Measurements from ENCODE around the gene EFHC1. TPM values are rescaled to one million over a fixed set of nuclear protein-coding genes. Genes with fewer than 3 reads are reported as not detected.

Gene EFHC1
- polyA plus RNA-seq, 2 donors = 8.4 to 14.4 TPM

DNA sequence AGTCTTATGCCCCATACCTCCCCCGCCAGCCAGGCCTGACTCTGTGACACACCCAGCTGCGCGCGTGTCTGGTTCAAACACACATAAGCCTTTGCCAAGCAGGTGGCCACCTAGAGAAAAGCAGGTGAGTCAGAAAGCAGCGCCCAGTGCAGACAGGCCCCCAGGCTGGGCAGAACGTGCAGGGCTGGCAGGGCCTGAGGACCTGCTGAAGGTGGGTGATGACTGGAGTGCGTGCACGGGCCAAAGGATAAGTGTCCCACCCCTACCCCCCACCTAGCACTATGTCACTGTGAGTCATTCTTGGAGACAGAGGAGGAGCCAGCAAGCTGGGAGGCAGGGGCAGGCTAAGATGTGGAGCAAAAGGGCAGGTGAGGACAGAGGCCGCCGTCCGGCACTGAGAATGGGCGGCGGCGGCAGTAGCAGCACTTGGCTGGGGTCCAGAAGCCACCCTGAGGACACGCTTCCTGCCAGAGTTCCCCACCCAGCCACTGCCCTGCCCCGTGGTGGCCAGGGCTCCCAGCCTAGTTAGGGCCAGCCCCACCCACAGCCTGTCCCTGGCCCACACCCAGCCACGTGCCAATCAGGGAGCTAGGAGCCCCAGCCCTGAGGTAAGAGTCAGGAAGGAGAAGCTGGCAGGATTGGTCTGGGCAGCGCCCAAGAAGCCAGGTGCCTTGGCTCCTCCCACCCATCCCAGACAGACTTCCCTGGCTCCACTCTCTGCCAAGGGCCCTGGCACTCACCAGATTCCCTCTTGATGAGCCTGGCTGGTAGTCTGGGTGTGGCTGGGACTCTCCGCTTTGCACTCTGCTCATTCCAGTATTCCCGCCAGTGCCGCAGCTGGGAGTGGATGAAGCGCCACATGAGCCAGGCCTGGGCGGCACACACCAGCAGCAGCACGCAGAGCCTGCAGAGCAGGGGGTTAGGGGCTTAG, 84.0 kb downstream of the EFHC1 start:
- peak overlapping the region; percentile 65 to 87 for H3K27ac ChIP-seq (ENCODE audit: low read depth in 2 of 2, low read length in 1 of 2)
- H3K36me3 ChIP-seq (ENCODE audit: control insufficient read depth in 2 of 2, insufficient read depth in 2 of 2, low read length in 1 of 2) = peaks cover 2 to 11% of the 10 kb centered on the region in 2 donors
- 31 to 32% methylated on average over 24 of the region's 24 CpGs for WGBS, 2 donors
- peaks cover 0 to 3% of the 10 kb centered on the region in 2 donors for H3K27me3 ChIP-seq (ENCODE audit: control insufficient read depth in 1 of 2, insufficient read depth in 2 of 2, low read length in 2 of 2)
- peaks cover 3 to 21% of the 10 kb centered on the region in 2 donors for H3K4me1 ChIP-seq (ENCODE audit: control insufficient read depth in 2 of 2, insufficient read depth in 2 of 2, low read length in 1 of 2)
- H3K9me3 ChIP-seq (ENCODE audit: control insufficient read depth in 2 of 2, insufficient read depth in 1 of 2, low read depth in 1 of 2, low read length in 1 of 2) = no peaks in the 10 kb centered on the region
- H3K4me3 ChIP-seq (ENCODE audit: low read depth in 1 of 2, low read length in 2 of 2) = no peak overlapping the region

DNA sequence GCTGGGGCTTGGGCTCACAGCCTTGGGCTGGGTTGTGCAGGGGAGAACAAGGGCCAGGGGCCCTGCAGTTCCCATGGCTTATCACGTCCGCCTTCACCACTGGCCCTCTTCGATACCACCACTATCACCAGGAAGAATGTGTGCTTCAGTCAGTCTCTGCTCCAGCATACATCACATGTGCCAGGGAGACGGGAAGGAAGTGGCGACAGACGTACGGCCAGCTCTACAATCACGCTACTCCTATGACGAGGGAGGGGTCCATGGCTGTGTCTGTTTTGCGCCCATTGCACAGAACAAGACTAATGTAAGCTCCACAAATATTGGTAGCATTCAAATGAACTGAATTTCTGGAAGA, 84.6 kb downstream of the EFHC1 start:
- no peaks in the 10 kb centered on the region for H3K9me3 ChIP-seq (ENCODE audit: control insufficient read depth in 2 of 2, insufficient read depth in 1 of 2, low read depth in 1 of 2, low read length in 1 of 2)
- whole genome bisulfite sequencing, 2 donors = 53 to 66% methylated on average over 10 of the region's 10 CpGs
- H3K27ac ChIP-seq (ENCODE audit: low read depth in 2 of 2, low read length in 1 of 2) = peak overlapping the region; percentile 65 to 87
- H3K4me3 ChIP-seq (ENCODE audit: low read depth in 1 of 2, low read length in 2 of 2) = no peak overlapping the region
- H3K27me3 ChIP-seq (ENCODE audit: control insufficient read depth in 1 of 2, insufficient read depth in 2 of 2, low read length in 2 of 2) = peaks cover 0 to 3% of the 10 kb centered on the region in 2 donors
- peaks cover 4 to 14% of the 10 kb centered on the region in 2 donors for H3K36me3 ChIP-seq (ENCODE audit: control insufficient read depth in 2 of 2, insufficient read depth in 2 of 2, low read length in 1 of 2)
- H3K4me1 ChIP-seq (ENCODE audit: control insufficient read depth in 2 of 2, insufficient read depth in 2 of 2, low read length in 1 of 2) = peaks cover 3 to 21% of the 10 kb centered on the region in 2 donors

DNA sequence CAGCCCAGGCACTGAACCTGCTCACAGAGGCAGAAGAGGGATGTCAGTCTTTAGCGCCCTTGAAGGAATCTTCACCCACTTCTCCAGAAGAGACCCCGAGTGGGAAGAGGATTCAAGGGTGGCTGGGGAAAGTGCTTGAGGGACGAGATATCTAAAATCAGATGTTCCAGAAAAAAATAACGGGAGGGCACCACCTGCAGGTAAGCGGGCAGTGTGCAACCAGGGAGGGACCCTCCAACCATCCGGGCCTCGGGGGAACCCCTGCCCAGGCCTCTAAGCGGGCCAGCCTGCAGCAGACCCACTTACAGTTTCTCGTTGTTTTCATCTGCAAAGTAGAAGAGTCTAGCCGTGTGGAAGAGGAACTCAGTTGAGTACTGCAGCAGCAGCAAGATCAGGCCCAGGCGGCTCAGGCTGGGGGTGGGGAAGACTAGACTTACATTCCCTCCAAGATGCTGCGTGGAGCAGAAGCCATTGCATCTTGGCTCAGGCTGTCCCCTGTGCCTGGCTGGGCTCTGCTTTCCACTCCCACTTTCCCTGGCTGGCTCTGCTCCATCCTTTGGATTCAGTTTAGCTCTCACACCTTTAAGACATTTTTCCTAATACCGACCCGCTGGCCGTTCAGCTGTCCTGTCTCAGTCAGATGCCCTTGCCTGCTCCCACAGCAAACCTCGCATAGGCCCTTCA, 85.7 kb downstream of the EFHC1 start:
- Histone ChIP-seq H3K4me1 (ENCODE audit: control insufficient read depth in 2 of 2, insufficient read depth in 2 of 2, low read length in 1 of 2) (peaks cover 3 to 21% of the 10 kb centered on the region in 2 donors), H3K36me3 (ENCODE audit: control insufficient read depth in 2 of 2, insufficient read depth in 2 of 2, low read length in 1 of 2) (peaks cover 4 to 12% of the 10 kb centered on the region in 2 donors), H3K4me3 (ENCODE audit: low read depth in 1 of 2, low read length in 2 of 2) (no peak overlapping the region), H3K27me3 (ENCODE audit: control insufficient read depth in 1 of 2, insufficient read depth in 2 of 2, low read length in 2 of 2) (peaks cover 0 to under 1% of the 10 kb centered on the region in 2 donors), H3K9me3 (ENCODE audit: control insufficient read depth in 2 of 2, insufficient read depth in 1 of 2, low read depth in 1 of 2, low read length in 1 of 2) (no peaks in the 10 kb centered on the region), H3K27ac (ENCODE audit: low read depth in 2 of 2, low read length in 1 of 2) (no peak overlapping the region)
- 88 to 90% methylated on average over 16 of the region's 16 CpGs for WGBS, 2 donors

DNA sequence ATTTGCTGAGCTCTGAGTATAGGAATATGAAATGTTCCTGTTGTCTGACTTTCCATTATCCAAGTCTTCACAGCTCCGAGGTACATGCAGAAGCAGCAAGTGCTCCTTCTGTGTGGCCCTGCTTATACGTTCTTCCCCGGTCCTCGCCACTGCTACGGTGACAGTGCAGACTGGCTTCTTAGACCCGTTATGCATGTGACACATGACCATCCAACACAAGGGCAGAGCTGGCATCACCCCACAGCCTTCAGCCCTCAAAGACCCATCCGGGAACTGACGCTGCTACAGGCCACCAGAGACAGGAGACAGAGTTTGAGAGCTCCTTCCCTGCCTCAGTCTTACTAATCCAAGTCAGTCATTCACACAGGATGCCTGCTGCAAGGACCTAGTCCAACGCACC, 86.3 kb downstream of the EFHC1 start:
- Histone ChIP-seq H3K27me3 (ENCODE audit: control insufficient read depth in 1 of 2, insufficient read depth in 2 of 2, low read length in 2 of 2) (no peaks in the 10 kb centered on the region), H3K4me3 (ENCODE audit: low read depth in 1 of 2, low read length in 2 of 2) (no peak overlapping the region), H3K9me3 (ENCODE audit: control insufficient read depth in 2 of 2, insufficient read depth in 1 of 2, low read depth in 1 of 2, low read length in 1 of 2) (no peaks in the 10 kb centered on the region), H3K4me1 (ENCODE audit: control insufficient read depth in 2 of 2, insufficient read depth in 2 of 2, low read length in 1 of 2) (peaks cover 3 to 21% of the 10 kb centered on the region in 2 donors), H3K27ac (ENCODE audit: low read depth in 2 of 2, low read length in 1 of 2) (no peak overlapping the region), H3K36me3 (ENCODE audit: control insufficient read depth in 2 of 2, insufficient read depth in 2 of 2, low read length in 1 of 2) (peaks cover 4 to 14% of the 10 kb centered on the region in 2 donors)
- WGBS, 2 donors = 83 to 85% methylated on average over 9 of the region's 9 CpGs

DNA sequence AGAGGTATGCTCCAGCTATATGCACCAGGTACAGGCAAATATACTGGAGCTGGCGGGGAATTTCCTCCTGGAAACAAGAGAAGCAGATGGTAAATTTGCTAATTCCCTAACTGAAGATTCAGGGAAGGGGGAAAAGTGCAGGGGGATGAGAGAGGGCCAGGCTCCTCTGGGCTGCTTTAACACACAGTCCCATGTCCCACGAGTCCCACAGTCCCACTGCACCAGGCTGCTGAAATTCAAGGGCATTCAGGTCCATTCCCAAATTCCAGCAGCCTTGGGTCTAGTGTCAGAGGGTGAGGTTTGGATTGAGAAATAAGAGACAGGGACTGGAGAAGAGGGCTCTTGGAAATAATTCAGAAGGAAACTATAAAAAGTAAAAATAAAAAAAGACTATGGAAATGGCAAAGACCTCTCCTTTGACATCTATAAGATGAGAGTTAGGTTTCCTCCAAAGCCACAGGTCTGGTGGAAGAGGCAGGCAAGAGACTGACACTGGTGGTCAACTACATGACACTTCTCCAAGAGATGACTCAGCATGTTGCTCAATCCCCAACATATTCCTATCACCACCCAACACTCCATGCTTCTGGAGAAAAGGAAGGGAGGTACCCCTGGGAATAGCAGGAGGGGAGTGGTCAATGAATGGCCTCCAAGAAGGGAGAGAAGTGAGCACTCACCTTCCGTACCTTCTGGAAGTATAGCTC, 87.6 kb downstream of the EFHC1 start:
- WGBS, 2 donors = 94 to 95% methylated on average over 3 of the region's 3 CpGs
- Histone ChIP-seq H3K36me3 (ENCODE audit: control insufficient read depth in 2 of 2, insufficient read depth in 2 of 2, low read length in 1 of 2) (peaks cover 4 to 14% of the 10 kb centered on the region in 2 donors), H3K27me3 (ENCODE audit: control insufficient read depth in 1 of 2, insufficient read depth in 2 of 2, low read length in 2 of 2) (no peaks in the 10 kb centered on the region), H3K27ac (ENCODE audit: low read depth in 2 of 2, low read length in 1 of 2) (no peak overlapping the region), H3K4me1 (ENCODE audit: control insufficient read depth in 2 of 2, insufficient read depth in 2 of 2, low read length in 1 of 2) (peaks cover 3 to 21% of the 10 kb centered on the region in 2 donors), H3K4me3 (ENCODE audit: low read depth in 1 of 2, low read length in 2 of 2) (no peak overlapping the region), H3K9me3 (ENCODE audit: control insufficient read depth in 2 of 2, insufficient read depth in 1 of 2, low read depth in 1 of 2, low read length in 1 of 2) (no peaks in the 10 kb centered on the region)

DNA sequence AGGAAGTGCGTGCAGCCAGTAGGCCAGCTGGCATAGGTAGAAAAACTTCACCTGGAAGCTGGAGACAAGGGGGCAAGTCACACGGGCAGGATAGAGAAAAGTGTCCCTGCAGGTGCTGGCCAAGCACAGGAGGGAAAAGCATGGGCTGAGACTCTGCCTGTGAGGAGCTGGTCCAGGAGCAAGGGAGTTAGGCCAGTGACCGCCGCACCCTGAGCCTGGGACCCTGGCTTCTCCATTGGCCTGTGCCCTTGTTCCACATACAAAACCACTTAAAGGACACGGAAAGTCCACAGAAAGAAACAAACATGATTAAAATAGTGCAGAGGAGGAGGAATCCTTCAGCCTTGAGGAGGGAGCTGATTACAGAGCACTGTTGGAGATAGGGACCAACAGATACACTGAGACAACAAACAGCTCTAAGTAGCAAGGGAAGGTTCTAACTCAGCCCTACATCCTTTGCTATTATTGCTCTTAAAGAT, 88.2 kb downstream of the EFHC1 start:
- no peaks in the 10 kb centered on the region for H3K9me3 ChIP-seq (ENCODE audit: control insufficient read depth in 2 of 2, insufficient read depth in 1 of 2, low read depth in 1 of 2, low read length in 1 of 2)
- 95 to 96% methylated on average over 5 of the region's 5 CpGs for WGBS, 2 donors
- H3K27me3 ChIP-seq (ENCODE audit: control insufficient read depth in 1 of 2, insufficient read depth in 2 of 2, low read length in 2 of 2) = no peaks in the 10 kb centered on the region
- peaks cover 3 to 21% of the 10 kb centered on the region in 2 donors for H3K4me1 ChIP-seq (ENCODE audit: control insufficient read depth in 2 of 2, insufficient read depth in 2 of 2, low read length in 1 of 2)
- no peak overlapping the region for H3K4me3 ChIP-seq (ENCODE audit: low read depth in 1 of 2, low read length in 2 of 2)
- H3K27ac ChIP-seq (ENCODE audit: low read depth in 2 of 2, low read length in 1 of 2) = no peak overlapping the region
- peaks cover 4 to 14% of the 10 kb centered on the region in 2 donors for H3K36me3 ChIP-seq (ENCODE audit: control insufficient read depth in 2 of 2, insufficient read depth in 2 of 2, low read length in 1 of 2)

DNA sequence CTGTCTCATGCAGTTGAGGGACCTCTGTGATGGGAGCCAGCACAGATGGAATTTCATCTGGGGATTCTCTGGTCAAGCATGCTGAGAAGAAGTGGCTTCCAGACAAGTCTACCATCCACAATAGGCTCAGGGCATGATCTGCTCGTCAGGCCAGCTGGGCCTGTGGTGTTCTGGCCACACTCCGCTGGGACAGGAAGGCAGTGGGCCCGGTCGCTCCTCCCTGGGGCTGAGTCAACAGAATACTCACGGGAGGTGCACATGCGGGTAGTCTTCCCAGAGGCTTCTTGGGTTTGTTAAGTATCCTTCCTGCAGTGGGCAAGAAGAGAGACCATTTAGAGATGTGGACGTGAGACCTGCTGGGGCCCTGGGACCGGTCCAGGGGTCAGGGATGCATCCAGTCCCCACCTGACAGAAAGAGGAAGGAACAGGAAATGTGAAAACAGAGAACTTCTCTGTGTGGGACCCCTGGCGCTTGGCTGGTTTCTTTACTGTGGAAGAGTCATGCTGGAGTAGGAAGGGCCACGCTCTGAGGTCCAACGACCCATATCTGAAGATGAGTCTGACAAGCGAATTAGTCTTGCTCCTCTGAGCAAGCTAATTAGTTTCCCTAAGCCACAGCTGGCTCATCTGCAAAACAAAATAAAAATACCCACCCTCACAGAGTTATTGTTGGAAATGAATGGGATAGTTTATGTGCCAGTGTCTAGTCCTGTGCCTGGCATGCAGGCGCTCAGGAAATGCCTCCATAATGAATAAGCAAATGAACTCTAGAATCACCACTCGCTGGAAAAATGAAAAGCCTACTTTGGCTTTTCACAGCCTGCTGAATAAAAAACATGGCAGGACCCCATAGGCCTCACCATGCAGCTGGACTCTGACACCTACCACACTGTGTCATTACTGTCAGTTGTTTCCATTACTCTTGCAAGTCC, 89.4 kb downstream of the EFHC1 start:
- H3K36me3 ChIP-seq (ENCODE audit: control insufficient read depth in 2 of 2, insufficient read depth in 2 of 2, low read length in 1 of 2) = peaks cover 4 to 14% of the 10 kb centered on the region in 2 donors
- 87 to 90% methylated on average over 14 of the region's 14 CpGs for WGBS, 2 donors
- peaks cover 4 to 8% of the 10 kb centered on the region in 2 donors for H3K4me1 ChIP-seq (ENCODE audit: control insufficient read depth in 2 of 2, insufficient read depth in 2 of 2, low read length in 1 of 2)
- H3K27ac ChIP-seq (ENCODE audit: low read depth in 2 of 2, low read length in 1 of 2) = no peak overlapping the region
- H3K27me3 ChIP-seq (ENCODE audit: control insufficient read depth in 1 of 2, insufficient read depth in 2 of 2, low read length in 2 of 2) = no peaks in the 10 kb centered on the region
- no peak overlapping the region for H3K4me3 ChIP-seq (ENCODE audit: low read depth in 1 of 2, low read length in 2 of 2)
- H3K9me3 ChIP-seq (ENCODE audit: control insufficient read depth in 2 of 2, insufficient read depth in 1 of 2, low read depth in 1 of 2, low read length in 1 of 2) = no peaks in the 10 kb centered on the region

DNA sequence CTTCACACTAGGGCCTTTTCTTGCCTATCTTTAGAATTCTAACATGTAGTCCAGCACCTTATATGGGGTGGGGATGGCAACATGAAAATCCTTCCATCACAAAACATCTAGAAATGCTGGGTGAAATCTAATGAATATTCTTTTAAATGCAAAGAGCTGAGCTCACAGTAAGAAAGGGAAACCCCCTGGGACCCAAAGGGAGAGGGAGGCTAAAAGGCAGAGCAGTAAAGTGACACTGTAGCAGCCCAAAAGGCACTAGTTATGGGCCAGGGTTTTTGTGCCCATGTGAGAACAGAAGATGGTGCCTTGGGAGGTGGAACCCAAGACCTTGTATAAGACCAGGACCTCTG, 90.0 kb downstream of the EFHC1 start:
- H3K9me3 ChIP-seq (ENCODE audit: control insufficient read depth in 2 of 2, insufficient read depth in 1 of 2, low read depth in 1 of 2, low read length in 1 of 2) = no peaks in the 10 kb centered on the region
- peaks cover 2% of the 10 kb centered on the region in 2 donors for H3K4me1 ChIP-seq (ENCODE audit: control insufficient read depth in 2 of 2, insufficient read depth in 2 of 2, low read length in 1 of 2)
- H3K27ac ChIP-seq (ENCODE audit: low read depth in 2 of 2, low read length in 1 of 2) = no peak overlapping the region
- H3K36me3 ChIP-seq (ENCODE audit: control insufficient read depth in 2 of 2, insufficient read depth in 2 of 2, low read length in 1 of 2) = peaks cover 4 to 14% of the 10 kb centered on the region in 2 donors
- no peaks in the 10 kb centered on the region for H3K27me3 ChIP-seq (ENCODE audit: control insufficient read depth in 1 of 2, insufficient read depth in 2 of 2, low read length in 2 of 2)
- no peak overlapping the region for H3K4me3 ChIP-seq (ENCODE audit: low read depth in 1 of 2, low read length in 2 of 2)

All from esophagus (tissue), 2 donors.